ENCODE results near the gene ATP5F1B. TPM values are rescaled to one million over a fixed set of nuclear protein-coding genes. Genes with fewer than 3 reads are reported as not detected.
A peak's percentile ranks its signal among the peaks of the same experiment; 100 is the strongest.

The ATP5F1B gene
- polyA plus RNA-seq, 2 of the 4 experiments (the other 2 are of a cell fraction) = 778 to 1,500 TPM

GRCh38 chr12:56629459-56630179 lies 16.2 kb downstream of the ATP5F1B start:
- ChIA-PET CTCF (interaction anchor here (0.7 to 2.1 kb wide), 13 partner anchors 9 to 440 kb away, joined by 3 to 20 read pairs (median 7); no protein-coding TSS in a partner anchor), POLR2A (interaction anchor here (0.6 to 1.6 kb wide), 2 partner anchors 58 to 458 kb away, joined by 3 to 6 read pairs; partner anchors contain the start of gene PTGES3)
- Histone ChIP-seq H3K4me2 (peak overlapping the region; percentile 88), H3K4me3 (peak overlapping the region; percentile 99), H3K4me1 (peaks cover 42% of the 10 kb centered on the region), H3K9me3 (no peaks in the 10 kb centered on the region), H3K27ac (peak overlapping the region; percentile 97 to 99)
- WGBS (ENCODE audit: missing lambda C conversion rate) = 2% methylated on average over 28 of the region's 46 CpGs
- TF ChIP-seq NFE2L2 (conservative IDR thresholded peaks at IDR 0.05; ENCODE audit: low read length) = no peak
- no peak for TF ChIP-seq TFCP2L1 (CRISPR knock-in tag; IDR thresholded peaks at IDR 0.05)
- TF ChIP-seq, protein P1, sequence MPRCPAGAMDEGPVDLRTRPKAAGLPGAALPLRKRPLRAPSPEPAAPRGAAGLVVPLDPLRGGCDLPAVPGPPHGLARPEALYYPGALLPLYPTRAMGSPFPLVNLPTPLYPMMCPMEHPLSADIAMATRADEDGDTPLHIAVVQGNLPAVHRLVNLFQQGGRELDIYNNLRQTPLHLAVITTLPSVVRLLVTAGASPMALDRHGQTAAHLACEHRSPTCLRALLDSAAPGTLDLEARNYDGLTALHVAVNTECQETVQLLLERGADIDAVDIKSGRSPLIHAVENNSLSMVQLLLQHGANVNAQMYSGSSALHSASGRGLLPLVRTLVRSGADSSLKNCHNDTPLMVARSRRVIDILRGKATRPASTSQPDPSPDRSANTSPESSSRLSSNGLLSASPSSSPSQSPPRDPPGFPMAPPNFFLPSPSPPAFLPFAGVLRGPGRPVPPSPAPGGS (IDR thresholded peaks at IDR 0.05) = no peak
- no peak for TF ChIP-seq SREBF2 (IDR thresholded peaks at IDR 0.05)
- peak; percentile 28; the same call in 1 of the 2 replicates for TF ChIP-seq PHF8 (IDR thresholded peaks at IDR 0.05; ENCODE audit: borderline replicate concordance, low read depth)
- TF ChIP-seq, protein P2, sequence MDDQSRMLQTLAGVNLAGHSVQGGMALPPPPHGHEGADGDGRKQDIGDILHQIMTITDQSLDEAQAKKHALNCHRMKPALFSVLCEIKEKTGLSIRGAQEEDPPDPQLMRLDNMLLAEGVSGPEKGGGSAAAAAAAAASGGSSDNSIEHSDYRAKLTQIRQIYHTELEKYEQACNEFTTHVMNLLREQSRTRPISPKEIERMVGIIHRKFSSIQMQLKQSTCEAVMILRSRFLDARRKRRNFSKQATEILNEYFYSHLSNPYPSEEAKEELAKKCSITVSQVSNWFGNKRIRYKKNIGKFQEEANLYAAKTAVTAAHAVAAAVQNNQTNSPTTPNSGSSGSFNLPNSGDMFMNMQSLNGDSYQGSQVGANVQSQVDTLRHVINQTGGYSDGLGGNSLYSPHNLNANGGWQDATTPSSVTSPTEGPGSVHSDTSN (IDR thresholded peaks at IDR 0.05) = 0 out of 2 replicates have a peak, but pooled peaks have one; percentile 16
- no peak for TF ChIP-seq HOXB13 (CRISPR knock-in tag; IDR thresholded peaks at IDR 0.05; ENCODE audit: low read depth)
- TF ChIP-seq, protein P3, sequence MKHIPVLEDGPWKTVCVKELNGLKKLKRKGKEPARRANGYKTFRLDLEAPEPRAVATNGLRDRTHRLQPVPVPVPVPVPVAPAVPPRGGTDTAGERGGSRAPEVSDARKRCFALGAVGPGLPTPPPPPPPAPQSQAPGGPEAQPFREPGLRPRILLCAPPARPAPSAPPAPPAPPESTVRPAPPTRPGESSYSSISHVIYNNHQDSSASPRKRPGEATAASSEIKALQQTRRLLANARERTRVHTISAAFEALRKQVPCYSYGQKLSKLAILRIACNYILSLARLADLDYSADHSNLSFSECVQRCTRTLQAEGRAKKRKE (CRISPR knock-in tag; IDR thresholded peaks at IDR 0.05; ENCODE audit: low read depth) = no peak
- no peak for TF ChIP-seq RFX5 (IDR thresholded peaks at IDR 0.05)
- no peak for TF ChIP-seq TP53 (CRISPR knock-in tag; IDR thresholded peaks at IDR 0.05)
- TF ChIP-seq CBX2 (IDR thresholded peaks at IDR 0.05; ENCODE audit: borderline replicate concordance, low read depth) = no peak
- ATAC-seq = peak; percentile 52 to 66; a peak in 5 of 6 replicates
- no peak for FAIRE-seq
- peak; percentile 20 to 43 for DNase-seq (ENCODE audit: low read depth in 1 of 2, low spot score in 1 of 2)

- TF ChIP-seq TP53 (CRISPR knock-in tag; IDR thresholded peaks at IDR 0.05) (no peak), ZFP36 (IDR thresholded peaks at IDR 0.05; ENCODE audit: borderline replicate concordance, partially characterized antibody) (no peak), CHD2 (IDR thresholded peaks at IDR 0.05; ENCODE audit: low read length, partially characterized antibody) (peak; percentile 21), KDM5A (IDR thresholded peaks at IDR 0.05) (0 out of 2 replicates have a peak, but pooled peaks have one; percentile 18), SMC3 (IDR thresholded peaks at IDR 0.05) (no peak), MAFK (IDR thresholded peaks at IDR 0.05; ENCODE audit: partially characterized antibody) (no peak), HOXA7 (CRISPR knock-in tag; IDR thresholded peaks at IDR 0.05) (no peak)
- FAIRE-seq (no peak), DNase-seq (ENCODE audit: low read depth in 1 of 2, low spot score in 1 of 2) (peak; percentile 35 to 51), ATAC-seq (peak in 1 of 2 experiments; percentile 12; a peak in 2 of 6 replicates)
- Histone ChIP-seq H3K4me2 (peak overlapping the region; percentile 88), H3K27ac (peak overlapping the region; percentile 97 to 99), H3K4me1 (peaks cover 40% of the 10 kb centered on the region), H3K4me3 (peak overlapping the region; percentile 99), H3K9me3 (no peaks in the 10 kb centered on the region)
- POLR2A ChIA-PET = interaction anchor here (0.7 to 1.6 kb wide), 3 partner anchors 59 to 96 kb away, joined by 3 to 6 read pairs (median 3); partner anchors contain the start of genes NACA and PTGES3
- CTCF ChIA-PET = interaction anchor here (0.5 to 2.1 kb wide), 18 partner anchors 8 to 439 kb away, joined by 3 to 20 read pairs (median 4); no protein-coding TSS in a partner anchor
- 5% methylated on average over 18 of the region's 18 CpGs for WGBS (ENCODE audit: missing lambda C conversion rate)
These were observed 16.9 kb downstream of the ATP5F1B start for GRCh38 chr12:56628671-56629458.

- TF ChIP-seq MAX (IDR thresholded peaks at IDR 0.05) = no peak
- TF ChIP-seq, protein P3 (CRISPR knock-in tag; IDR thresholded peaks at IDR 0.05; ENCODE audit: low read depth) = no peak
- TF ChIP-seq POLR2AphosphoS2 (conservative IDR thresholded peaks at IDR 0.05; ENCODE audit: low read length) = no peak
- TF ChIP-seq CHD4 (IDR thresholded peaks at IDR 0.05; ENCODE audit: borderline replicate concordance) = no peak
- no peak for TF ChIP-seq ELK1 (IDR thresholded peaks at IDR 0.05; ENCODE audit: low read depth, low read length)
- TF ChIP-seq BHLHE40 (IDR thresholded peaks at IDR 0.05; ENCODE audit: low read depth, low read length) = no peak
- TF ChIP-seq CBX2 (IDR thresholded peaks at IDR 0.05; ENCODE audit: borderline replicate concordance, low read depth) = no peak
- POLR2A ChIA-PET = no interaction called here
- no peak for DNase-seq (ENCODE audit: low read depth in 1 of 2, low spot score in 1 of 2)
- H3K4me2 ChIP-seq = no peak overlapping the region
- H3K4me3 ChIP-seq = no peak overlapping the region
- H3K4me1 ChIP-seq = peaks cover 19% of the 10 kb centered on the region
- no peak overlapping the region for H3K27ac ChIP-seq
- CTCF ChIA-PET = interaction anchor here (1.1 to 7.6 kb wide), 3 partner anchors 8 to 125 kb away, joined by 3 to 67 read pairs (median 10); no protein-coding TSS in a partner anchor
- H3K9me3 ChIP-seq = no peaks in the 10 kb centered on the region
- FAIRE-seq = no peak
- no peak for ATAC-seq
These were observed 19.1 kb downstream of the ATP5F1B start for GRCh38 chr12:56626701-56627100.
